HK-2 (cell line): Measurements from ENCODE around the gene PRDM10.
"Not testable (repeated sequence)": the region's sequence is repeated elsewhere in the genome, so short reads cannot be mapped to it uniquely, and the experiment has no call there.

Experiments
- DNase-seq: peaks from one replicate; pipeline ENCODE4 v3.0.0-alpha.2; 2018; ENCODE audit not compliant: unreplicated experiment

PRDM10 gene

GRCh38 chr11:130002352-130002845, at the start of gene PRDM10:
Gene PRDM10, minus strand, starts transcription at chr11:130002835. Its CDS starts 41,871 bp downstream, at chr11:129960964.
- peak; percentile 85 for DNase-seq

- DNase-seq, result no peak
Observed at GRCh38 chr11:130051082-130051481, 48.4 kb upstream of the PRDM10 start.

- DNase-seq, result no peak
Observed at GRCh38 chr11:130050257-130050656, 47.6 kb upstream of the PRDM10 start.

GRCh38 chr11:130049328-130049771, 46.7 kb upstream of the PRDM10 start:
- DNase-seq, result no peak

GRCh38 chr11:130047141-130047540, 44.5 kb upstream of the PRDM10 start:
- no peak for DNase-seq

GRCh38 chr11:130043575-130043974, 40.9 kb upstream of the PRDM10 start:
- DNase-seq, result no peak

- DNase-seq, result peak; percentile 20
Observed at GRCh38 chr11:130042093-130042591, 39.5 kb upstream of the PRDM10 start.

GRCh38 chr11:130040281-130040940, 37.8 kb upstream of the PRDM10 start:
- no peak for DNase-seq

GRCh38 chr11:130037881-130038585, 35.4 kb upstream of the PRDM10 start:
- peak; percentile 24 for DNase-seq

- DNase-seq, result peak; percentile 17
Observed at GRCh38 chr11:130037058-130037457, 34.4 kb upstream of the PRDM10 start.

GRCh38 chr11:130034236-130034635, 31.6 kb upstream of the PRDM10 start:
- no peak for DNase-seq

GRCh38 chr11:130032931-130033330, 30.3 kb upstream of the PRDM10 start:
- DNase-seq, result no peak

- DNase-seq, result no peak
Observed at GRCh38 chr11:130031945-130032344, 29.3 kb upstream of the PRDM10 start.

GRCh38 chr11:130031056-130031455, 28.4 kb upstream of the PRDM10 start:
- no peak for DNase-seq

- DNase-seq, result no peak
Observed at GRCh38 chr11:130029137-130029536, 26.5 kb upstream of the PRDM10 start.

GRCh38 chr11:130025371-130025770, 22.7 kb upstream of the PRDM10 start:
- no peak for DNase-seq

GRCh38 chr11:130024361-130024760, 21.7 kb upstream of the PRDM10 start:
- DNase-seq, result no peak

- DNase-seq, result peak; percentile 66
Observed at GRCh38 chr11:130023204-130023603, 20.6 kb upstream of the PRDM10 start.

- peak; percentile 24 for DNase-seq
Observed at GRCh38 chr11:130022799-130023198, 20.2 kb upstream of the PRDM10 start.

- DNase-seq, result not testable (repeated sequence)
Observed at GRCh38 chr11:130021606-130022005, 19.0 kb upstream of the PRDM10 start.

- DNase-seq, result no peak
Observed at GRCh38 chr11:130020323-130020722, 17.7 kb upstream of the PRDM10 start.

GRCh38 chr11:130015846-130016245, 13.2 kb upstream of the PRDM10 start:
- DNase-seq, result not testable (repeated sequence)

- DNase-seq, result no peak
Observed at GRCh38 chr11:130008326-130008725, 5.7 kb upstream of the PRDM10 start.
